Endothelial cell of umbilical vein (primary cell): Measurements from ENCODE around the gene PPP1R1C. TPM values are rescaled to one million over a fixed set of nuclear protein-coding genes. Genes with fewer than 3 reads are reported as not detected.

Source experiments
- BruUV-seq: library from RNA; stranded (reverse); fragments of 400-500 nt; replicated peaks from 2 replicates; lab custom pipeline; 2021; lab: Mats Ljungman, UMichigan
- CTCF ChIA-PET: fragments of 300-600, 350-600 bp; sonication (Branson Sonifier 250); formaldehyde crosslinking; loops from one replicate; lab custom pipeline; 2021; ENCODE audit warnings: antibody characterized with exemption, inconsistent platforms; lab: Charles Lee
- POLR2A ChIA-PET: fragments of 300-600, 350-600 bp; sonication (Branson Sonifier 250); formaldehyde crosslinking; loops from one replicate; lab custom pipeline; 2021; ENCODE audit warnings: antibody characterized with exemption, inconsistent platforms; lab: Charles Lee
- DNase-seq: peaks from one replicate; pipeline ENCODE4 v3.0.0-alpha.2; 2011; ENCODE audit warnings: low read depth, low spot score
- FAIRE-seq: peaks from 2 replicates; lab custom pipeline; 2011; peaks lifted over from hg19 to GRCh38; lab: Jason Lieb, UNC
- H2AFZ ChIP-seq: 2 replicates; pipeline ENCODE4 v1.6.0; 2012; ENCODE audit warnings: low read depth, low read length, control low read depth, inconsistent platforms
- H3K27ac ChIP-seq: 2 replicates; pipeline ENCODE4 v1.5.1; 2011; ENCODE audit warnings: low read depth, mild to moderate bottlenecking, control low read depth, low read length, moderate library complexity; ENCODE audit not compliant: insufficient read depth
- H3K27me3 ChIP-seq, 2 experiments: 2 replicates each; pipeline versions ENCODE4 v1.6.0 to v1.6.1; 2011; ENCODE audit warnings: low read length in 2 of 2, mixed read lengths in 1 of 2; ENCODE audit not compliant: control insufficient read depth in 2 of 2, insufficient read depth in 2 of 2
- H3K36me3 ChIP-seq, 2 experiments: 2 replicates in 1 of 2; 3 replicates in 1 of 2; pipeline ENCODE4 v1.5.1; 2011; ENCODE audit warnings: low read length in 2 of 2, mild to moderate bottlenecking in 1 of 2, moderate library complexity in 1 of 2; ENCODE audit not compliant: control insufficient read depth in 2 of 2, insufficient read depth in 2 of 2; ENCODE audit errors: extremely low read depth in 1 of 2
- H3K4me1 ChIP-seq: 3 replicates; pipeline ENCODE4 v1.5.1; 2011; ENCODE audit warnings: mild to moderate bottlenecking, low read length; ENCODE audit not compliant: control insufficient read depth, insufficient read depth; ENCODE audit errors: extremely low read depth
- H3K4me2 ChIP-seq: 2 replicates; pipeline ENCODE4 v1.6.1; 2011; ENCODE audit warnings: low read length, control low read depth, mixed read lengths; ENCODE audit not compliant: insufficient read depth
- H3K4me3 ChIP-seq, 3 experiments: fragments of 200-600 bp in 1 of 3; sonication (generic), shearing (Covaris generic) in 1 of 3; replicated peaks in 1 of 3; 2 replicates each; pipeline ENCODE4 v1.5.1; 2011 to 2016; ENCODE audit warnings: control low read depth in 3 of 3, low read length in 3 of 3, mild to moderate bottlenecking in 2 of 3, inconsistent platforms in 1 of 3, low read depth in 1 of 3, moderate library complexity in 1 of 3; ENCODE audit not compliant: insufficient read depth in 1 of 3
- H3K79me2 ChIP-seq: 2 replicates; pipeline ENCODE4 v1.6.0; 2012; ENCODE audit warnings: low read length, inconsistent platforms; ENCODE audit not compliant: control insufficient read depth, insufficient read depth
- H3K9ac ChIP-seq: replicated peaks from 2 replicates; pipeline ENCODE3; 2011; ENCODE audit warnings: low read length, control low read depth; ENCODE audit not compliant: insufficient read depth; ENCODE audit errors: extremely low read depth
- H3K9me1 ChIP-seq: replicated peaks from 3 replicates; pipeline ENCODE4 v1.6.0; 2011; ENCODE audit warnings: mild to moderate bottlenecking, low read length; ENCODE audit not compliant: control insufficient read depth, insufficient read depth; ENCODE audit errors: extremely low read depth
- H3K9me3 ChIP-seq: replicated peaks from 2 replicates; pipeline ENCODE4 v1.5.1; 2012; ENCODE audit warnings: low read length, inconsistent platforms; ENCODE audit not compliant: control insufficient read depth, insufficient read depth
- H4K20me1 ChIP-seq: replicated peaks from 2 replicates; pipeline ENCODE3; 2011; ENCODE audit warnings: mild to moderate bottlenecking, low read length; ENCODE audit not compliant: control insufficient read depth, insufficient read depth; ENCODE audit errors: extremely low read depth
- EZH2 ChIP-seq: IDR thresholded peaks from 2 replicates; pipeline ENCODE4 v1.6.1; 2012; ENCODE audit warnings: borderline replicate concordance, low read depth, mild to moderate bottlenecking, moderate library complexity, low read length, inconsistent platforms; ENCODE audit not compliant: severe bottlenecking
- FOS ChIP-seq: IDR thresholded peaks from 2 replicates; pipeline ENCODE4 v1.6.1; 2011; ENCODE audit warnings: mild to moderate bottlenecking, low read length, moderate library complexity, borderline replicate concordance; ENCODE audit not compliant: insufficient read depth
- JUN ChIP-seq: IDR thresholded peaks from 2 replicates; pipeline ENCODE4 v1.6.1; 2011; ENCODE audit warnings: borderline replicate concordance, low read depth; ENCODE audit not compliant: insufficient read length, insufficient read depth
- POLR2A ChIP-seq: IDR thresholded peaks from 2 replicates; pipeline ENCODE4 v1.6.1; 2012; ENCODE audit warnings: low read depth, mild to moderate bottlenecking, control low read depth, low read length
- POLR2AphosphoS5 ChIP-seq: IDR thresholded peaks from 2 replicates; pipeline ENCODE4 v1.6.1; 2012; ENCODE audit warnings: low read depth, mild to moderate bottlenecking, control low read depth, low read length, moderate library complexity; ENCODE audit not compliant: insufficient read depth
- dilution Hi-C: fragments of 300-500 bp; cut with MboI; formaldehyde crosslinking; loops from one replicate; pipeline ENCODE4 v1.15.0; 2019; ENCODE audit warnings: low sequenced_read_pairs; ENCODE audit not compliant: extremely low pct_ligation_motif_present
- intact Hi-C: fragments of 100-400 bp; cut with micrococcal nuclease; formaldehyde crosslinking; loops from one replicate; pipeline ENCODE4 v1.10.0; 2022
- polyA plus RNA-seq, 4 experiments: library from polyadenylated mRNA; depleted of rRNA in 3 of 4; stranded (reverse) in 3 of 4; unstranded in 1 of 4; fragments of >200 nt; gene quantifications; 2 replicates each; pipeline versions ENCODE4 v1.2.1 to v1.2.3, GENCODE V29; 2011 to 2012; ENCODE audit warnings: missing spikeins in 1 of 4
- total RNA-seq: library from RNA; stranded (reverse); gene quantifications from 2 replicates; pipeline ENCODE4 v1.2.3, GENCODE V29; 2021
- TF ChIP-seq, protein P1 (sequence below), 2 donors: IDR thresholded peaks; 1 replicate in 1 of 2; 2 replicates in 1 of 2; pipeline ENCODE4 v1.5.1; 2011; ENCODE audit warnings: low read length in 2 of 2, mild to moderate bottlenecking in 2 of 2, moderate library complexity in 2 of 2, control low read depth in 1 of 2, inconsistent platforms in 1 of 2, low read depth in 1 of 2; ENCODE audit not compliant: insufficient read depth in 1 of 2; ENCODE audit errors: extremely low read depth in 1 of 2

The PPP1R1C gene
- total and polyA plus RNA-seq, 2 donors (not counting 3 experiments of a cell fraction or from before 2014, with no cell fraction given): 0.26 TPM; not detected in 1

DNA sequence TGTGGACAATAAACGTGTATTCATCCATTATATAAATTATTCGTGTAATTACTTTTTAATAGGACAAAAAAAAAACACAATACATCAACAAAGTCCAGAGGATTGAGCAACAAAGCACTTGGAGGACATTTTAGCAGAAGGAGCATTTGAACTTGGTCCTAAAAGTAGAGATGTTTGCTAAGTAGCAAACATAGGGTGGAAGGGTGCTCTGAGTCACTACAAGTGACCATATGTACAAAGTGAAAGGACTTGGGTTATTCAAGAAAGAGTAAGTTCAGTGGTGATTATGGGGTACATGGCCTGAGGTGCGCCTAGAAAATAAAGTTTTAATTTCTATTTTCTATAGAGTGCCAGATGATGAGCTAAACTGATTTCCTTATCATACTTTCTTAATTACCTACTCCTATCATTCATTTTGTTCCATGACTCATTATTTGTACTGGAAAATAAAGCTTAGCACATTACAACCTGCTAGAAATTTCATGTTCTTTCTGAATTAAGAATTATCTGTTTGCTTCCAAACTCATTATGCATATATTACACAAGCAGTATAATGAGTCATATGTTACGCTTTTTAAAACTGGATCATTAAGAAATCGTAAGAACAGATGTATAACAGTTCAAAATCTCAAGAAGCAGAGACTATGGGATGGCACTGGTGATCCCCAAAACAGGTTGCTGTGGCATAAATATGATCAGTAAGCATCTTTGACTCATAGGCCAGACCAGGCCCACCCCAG lies 13.1 kb upstream of the PPP1R1C start:
- POLR2A ChIA-PET: no interaction called here
- FAIRE-seq: no peak
- CTCF ChIA-PET: interaction anchor here (0.9 kb wide), 1 partner anchor 11 kb away, joined by 3 read pairs; no protein-coding TSS in a partner anchor
- Histone ChIP-seq H3K4me2 (no peak overlapping the region), H4K20me1 (no peaks in the 10 kb centered on the region), H2AFZ (no peak overlapping the region), H3K4me3 (no peak overlapping the region), H3K4me1 (no peaks in the 10 kb centered on the region), H3K9ac (no peak overlapping the region), H3K9me1 (no peaks in the 10 kb centered on the region), H3K36me3 (no peaks in the 10 kb centered on the region), H3K79me2 (no peaks in the 10 kb centered on the region), H3K27me3 (no peaks in the 10 kb centered on the region), H3K9me3 (no peaks in the 10 kb centered on the region), H3K27ac (no peak overlapping the region)
- dilution Hi-C loops (no loop called here), intact Hi-C loops (loop anchor here (5.0 kb wide), 1 partner anchor 105 kb away; no protein-coding TSS in a partner anchor)
- no TSS peak for BruUV-seq
- TF ChIP-seq POLR2AphosphoS5 (no peak), FOS (no peak), JUN (no peak), POLR2A (no peak), EZH2 (no peak)
- TF ChIP-seq, protein P1, sequence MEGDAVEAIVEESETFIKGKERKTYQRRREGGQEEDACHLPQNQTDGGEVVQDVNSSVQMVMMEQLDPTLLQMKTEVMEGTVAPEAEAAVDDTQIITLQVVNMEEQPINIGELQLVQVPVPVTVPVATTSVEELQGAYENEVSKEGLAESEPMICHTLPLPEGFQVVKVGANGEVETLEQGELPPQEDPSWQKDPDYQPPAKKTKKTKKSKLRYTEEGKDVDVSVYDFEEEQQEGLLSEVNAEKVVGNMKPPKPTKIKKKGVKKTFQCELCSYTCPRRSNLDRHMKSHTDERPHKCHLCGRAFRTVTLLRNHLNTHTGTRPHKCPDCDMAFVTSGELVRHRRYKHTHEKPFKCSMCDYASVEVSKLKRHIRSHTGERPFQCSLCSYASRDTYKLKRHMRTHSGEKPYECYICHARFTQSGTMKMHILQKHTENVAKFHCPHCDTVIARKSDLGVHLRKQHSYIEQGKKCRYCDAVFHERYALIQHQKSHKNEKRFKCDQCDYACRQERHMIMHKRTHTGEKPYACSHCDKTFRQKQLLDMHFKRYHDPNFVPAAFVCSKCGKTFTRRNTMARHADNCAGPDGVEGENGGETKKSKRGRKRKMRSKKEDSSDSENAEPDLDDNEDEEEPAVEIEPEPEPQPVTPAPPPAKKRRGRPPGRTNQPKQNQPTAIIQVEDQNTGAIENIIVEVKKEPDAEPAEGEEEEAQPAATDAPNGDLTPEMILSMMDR (IDR thresholded peaks at IDR 0.05; ENCODE audit: extremely low read depth in 1 of 2, insufficient read depth in 1 of 2, low read depth in 1 of 2, low read length in 2 of 2): no peak
- DNase-seq: no peak
